Activated CD4-positive, alpha-beta memory T cell treated with anti-CD3 and anti-CD28 coated beads for 36 hours (primary cell): Measurements from ENCODE around the gene MBLAC1. TPM values are rescaled to one million over a fixed set of nuclear protein-coding genes. Genes with fewer than 3 reads are reported as not detected.

ENCODE experiments used
- CTCF ChIA-PET: fragments of 350-600 bp; sonication (Branson Sonifier 250); formaldehyde crosslinking; loops from one replicate; lab custom pipeline; 2021; ENCODE audit warnings: antibody characterized with exemption, inconsistent platforms; lab: Charles Lee
- POLR2A ChIA-PET: fragments of 350-600 bp; sonication (Branson Sonifier 250); formaldehyde crosslinking; loops from one replicate; lab custom pipeline; 2021; ENCODE audit warnings: antibody characterized with exemption; lab: Charles Lee
- DNase-seq: peaks from one replicate; pipeline ENCODE4 v3.0.0-alpha.2; 2020
- H3K27ac Mint-ChIP-seq: one replicate; pipeline ENCODE4 v1.8.0; 2021; ENCODE audit warnings: mixed read lengths
- H3K27me3 Mint-ChIP-seq: one replicate; pipeline ENCODE4 v1.8.0; 2021; ENCODE audit warnings: mixed read lengths
- H3K36me3 Mint-ChIP-seq: one replicate; pipeline ENCODE4 v1.8.0; 2021; ENCODE audit warnings: mixed read lengths
- H3K4me1 Mint-ChIP-seq: one replicate; pipeline ENCODE4 v1.8.0; 2021; ENCODE audit warnings: low read depth, mixed read lengths
- H3K4me3 Mint-ChIP-seq: one replicate; pipeline ENCODE4 v1.8.0; 2021; ENCODE audit warnings: mild to moderate bottlenecking, mixed read lengths
- H3K9me3 Mint-ChIP-seq: one replicate; pipeline ENCODE4 v1.8.0; 2021; ENCODE audit warnings: mixed read lengths
- intact Hi-C: fragments of 100-400 bp; cut with micrococcal nuclease; formaldehyde crosslinking; loops from one replicate; pipeline ENCODE4 v1.15.1; 2023
- total RNA-seq, 2 experiments: library from RNA; stranded (reverse); gene quantifications; one replicate each; pipeline ENCODE4 v1.2.3, GENCODE V29; 2021

MBLAC1 gene
- total RNA-seq, 2 experiments from 2014 or later, result 2.3 to 3.4 TPM

DNA sequence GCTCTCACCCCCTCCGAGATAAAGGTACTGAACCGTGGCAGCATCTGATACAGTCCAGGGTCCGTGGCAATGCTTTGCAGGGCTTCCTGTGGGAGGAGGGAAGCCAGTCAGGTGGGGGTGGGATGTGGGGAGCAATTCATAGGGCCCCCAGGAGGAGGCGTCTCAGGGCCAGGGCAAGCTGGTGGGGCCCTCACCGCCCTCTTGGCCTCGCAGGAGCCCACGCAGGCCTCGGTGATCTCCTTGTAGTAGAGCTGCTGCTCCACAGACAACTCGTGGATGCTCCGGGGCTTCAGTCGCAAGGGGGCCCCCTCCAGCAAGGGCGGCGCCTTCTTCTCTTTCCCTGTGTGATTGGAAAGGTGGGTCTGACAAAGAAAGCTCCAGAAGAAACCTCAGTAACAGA lies 14.9 kb upstream of the MBLAC1 start:
- Mint-ChIP-seq H3K9me3 (no peaks in the 10 kb centered on the region), H3K27me3 (no peaks in the 10 kb centered on the region), H3K27ac (no peak overlapping the region), H3K4me3 (no peak overlapping the region), H3K36me3 (peaks cover 42% of the 10 kb centered on the region), H3K4me1 (no peaks in the 10 kb centered on the region)
- ChIA-PET CTCF (no interaction called here), POLR2A (interaction anchor here (1.3 kb wide), 1 partner anchor 11 kb away, joined by 3 read pairs; the partner anchor contains the start of genes AP4M1 and MCM7)
- no peak for DNase-seq
- intact Hi-C loops, result no loop called here

DNA sequence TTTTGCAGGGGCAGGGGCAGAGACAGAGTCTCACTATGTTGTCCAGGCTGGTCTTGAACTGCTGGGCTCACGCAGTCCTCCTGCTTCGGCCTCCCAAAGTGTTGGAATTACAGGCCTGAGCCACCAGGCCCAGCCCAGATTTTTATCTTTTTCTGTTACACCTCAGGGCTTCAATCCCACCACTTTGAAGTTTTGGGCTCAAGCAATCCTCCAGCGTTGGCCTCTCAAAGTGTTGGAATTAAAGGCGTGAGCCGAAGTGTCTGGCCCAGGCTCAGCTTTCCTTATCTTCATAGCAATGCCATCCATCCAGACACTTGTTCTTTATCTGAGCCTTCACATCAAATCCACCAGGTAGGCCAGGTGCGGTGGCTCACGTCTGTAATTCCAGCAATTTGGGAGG lies 11.7 kb upstream of the MBLAC1 start:
- H3K36me3 Mint-ChIP-seq, result peaks cover 29% of the 10 kb centered on the region
- H3K27me3 Mint-ChIP-seq, result no peaks in the 10 kb centered on the region
- no peak overlapping the region for H3K4me3 Mint-ChIP-seq
- H3K4me1 Mint-ChIP-seq, result peaks cover 7% of the 10 kb centered on the region
- intact Hi-C loops, result no loop called here
- POLR2A ChIA-PET, result interaction anchor here (1.0 kb wide), 1 partner anchor 14 kb away, joined by 7 read pairs; the partner anchor contains the start of genes AP4M1 and MCM7
- no peaks in the 10 kb centered on the region for H3K9me3 Mint-ChIP-seq
- CTCF ChIA-PET, result no interaction called here
- DNase-seq, result no peak
- no peak overlapping the region for H3K27ac Mint-ChIP-seq

DNA sequence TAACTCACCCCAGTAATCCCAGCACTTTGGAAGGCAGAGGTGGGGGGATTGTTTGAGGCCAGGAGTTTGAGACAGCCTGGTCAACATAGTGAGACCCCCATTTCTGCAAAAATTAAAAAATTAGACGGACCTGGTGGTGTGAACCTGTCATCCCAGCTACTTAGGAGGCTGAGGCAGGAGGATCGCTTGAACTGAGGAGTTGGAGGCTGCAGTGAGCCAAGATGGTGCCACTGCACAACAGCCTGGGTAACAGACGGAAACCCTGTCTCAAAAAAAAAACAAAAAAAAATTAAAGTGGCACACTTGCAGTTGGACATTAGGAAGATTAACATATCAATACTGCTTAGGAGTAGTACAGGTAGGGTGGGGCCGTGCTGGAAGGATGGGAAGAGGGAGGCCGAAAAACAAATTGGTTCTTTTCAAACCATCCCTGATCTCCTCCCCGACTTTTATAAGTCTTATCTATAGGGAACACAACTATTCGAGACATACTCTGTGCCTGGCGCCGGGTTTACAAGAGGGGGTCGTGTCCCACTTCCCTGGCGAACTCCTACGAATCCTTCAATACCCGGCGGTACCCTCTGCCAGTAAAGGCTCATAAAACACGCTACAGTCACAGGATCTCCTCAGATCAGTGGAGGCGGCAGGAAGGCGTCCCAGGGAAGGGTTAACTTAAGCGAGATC lies 8.2 kb upstream of the MBLAC1 start:
- DNase-seq, result no peak
- Mint-ChIP-seq H3K36me3 (peaks cover 8% of the 10 kb centered on the region), H3K4me1 (peaks cover 18% of the 10 kb centered on the region), H3K9me3 (no peaks in the 10 kb centered on the region), H3K27me3 (no peaks in the 10 kb centered on the region), H3K27ac (peak overlapping the region; percentile 82), H3K4me3 (peak overlapping the region; percentile 95)
- CTCF ChIA-PET, result no interaction called here
- POLR2A ChIA-PET, result interaction anchor here (1.0 kb wide), 1 partner anchor 12 kb away, joined by 3 read pairs; no protein-coding TSS in a partner anchor
- intact Hi-C loops, result loop anchor here (1.0 to 2.0 kb wide), 3 partner anchors 9 to 30 kb away; partner anchors contain the start of genes AP4M1, COPS6 and MCM7

DNA sequence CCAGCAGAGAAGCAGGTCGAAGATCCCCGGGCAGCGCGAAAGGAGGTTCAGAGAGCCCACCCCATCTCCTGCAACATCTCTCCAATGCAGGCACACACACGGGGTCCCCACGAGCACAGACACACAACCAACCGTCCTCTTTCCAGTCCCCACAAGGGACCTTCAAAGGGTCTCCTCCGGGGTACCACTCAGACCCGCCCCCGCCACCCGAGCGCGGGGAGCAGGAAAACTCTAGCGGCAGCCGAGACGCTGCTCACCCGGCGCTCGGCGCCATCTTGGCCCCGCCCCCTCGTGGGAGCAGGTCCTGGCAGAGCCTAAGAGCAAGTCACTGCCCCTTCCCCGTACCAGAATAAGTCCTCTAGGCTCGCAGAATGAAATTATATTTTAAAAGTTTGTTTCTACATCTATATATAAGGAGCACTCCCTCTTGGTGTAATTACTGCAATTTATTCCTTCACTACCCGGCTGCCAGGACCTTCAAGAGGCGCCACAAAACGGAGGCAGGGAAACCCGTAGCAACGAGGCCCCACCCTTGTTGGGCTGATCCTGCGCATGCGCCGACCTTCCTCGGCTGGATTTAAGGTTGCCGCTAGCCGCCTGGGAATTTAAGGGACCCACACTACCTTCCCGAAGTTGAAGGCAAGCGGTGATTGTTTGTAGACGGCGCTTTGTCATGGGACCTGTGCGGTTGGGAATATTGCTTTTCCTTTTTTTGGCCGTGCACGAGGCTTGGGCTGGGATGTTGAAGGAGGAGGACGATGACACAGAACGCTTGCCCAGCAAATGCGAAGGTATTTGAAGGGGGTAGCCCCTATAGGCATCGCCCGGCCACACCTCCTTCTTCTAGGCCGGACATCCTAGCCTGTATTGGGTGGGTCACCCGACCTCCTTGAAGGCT lies 7.4 kb upstream of the MBLAC1 start, which contains the start of the genes CNPY4 and TAF6:
TSS of gene CNPY4 (plus strand) at position 563 of the 898 bp plus-strand sequence. CDS start at position 674, 111 bp downstream.
TSS of gene TAF6 (minus strand) at position 287 of the 898 bp plus-strand sequence. CDS start 5,149 bp downstream, outside the sequence.
- no peaks in the 10 kb centered on the region for H3K9me3 Mint-ChIP-seq
- peaks cover 20% of the 10 kb centered on the region for H3K4me1 Mint-ChIP-seq
- peaks cover 6% of the 10 kb centered on the region for H3K36me3 Mint-ChIP-seq
- H3K27ac Mint-ChIP-seq, result peak within 1 kb of the TSS; percentile 82
- ChIA-PET POLR2A (interaction anchor here (0.6 to 1.6 kb wide), 3 partner anchors 18 to 777 kb away, joined by 3 to 11 read pairs (median 3); partner anchors contain the start of genes AP4M1, LAMTOR4 and MCM7), CTCF (interaction anchor here (0.5 to 1.6 kb wide), 4 partner anchors 12 to 211 kb away, joined by 3 to 8 read pairs (median 4); partner anchors contain the start of genes GPC2 and MCM7)
- intact Hi-C loops, result loop anchor here (1.0 to 2.0 kb wide), 3 partner anchors 8 to 31 kb away; partner anchors contain the start of genes AP4M1, COPS6 and MCM7
- no peaks in the 10 kb centered on the region for H3K27me3 Mint-ChIP-seq
- peak; percentile 96 for DNase-seq
- H3K4me3 Mint-ChIP-seq, result peak within 1 kb of the TSS; percentile 95

DNA sequence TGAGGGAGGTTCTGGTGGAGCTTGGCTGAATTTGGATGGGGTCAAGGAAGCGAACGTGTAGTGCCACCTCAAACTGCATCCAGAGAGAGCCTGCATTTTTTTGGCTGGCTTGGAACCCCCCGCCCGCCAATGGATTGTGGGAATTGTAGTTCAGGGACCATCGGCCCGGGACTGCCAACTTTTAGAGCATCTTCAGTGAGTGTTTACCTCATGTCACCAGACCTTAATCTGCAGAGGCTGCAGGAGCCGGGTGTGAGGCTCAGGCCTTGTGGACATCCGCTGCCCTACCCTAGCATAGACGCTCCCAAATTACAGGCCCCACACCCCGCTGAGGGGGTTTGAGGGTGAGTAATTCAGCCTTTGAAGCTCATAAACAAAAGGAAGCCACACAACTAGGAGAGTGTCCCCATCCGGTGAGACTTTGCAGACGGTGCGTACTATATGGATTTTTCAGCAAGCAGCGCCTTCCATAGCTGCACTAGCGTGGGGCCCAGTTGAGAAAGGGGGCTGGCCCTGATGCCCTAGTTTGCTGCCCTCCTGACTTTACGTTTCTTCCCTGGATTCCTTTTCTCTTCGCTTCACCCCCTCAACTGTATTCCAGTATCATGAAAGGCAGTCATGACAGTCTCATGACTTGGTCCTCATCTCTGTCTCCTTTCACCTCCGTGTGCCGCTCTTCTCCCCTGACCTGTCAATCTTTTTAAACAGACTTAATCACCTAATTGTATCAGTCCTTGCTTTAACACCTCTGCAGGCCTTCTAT lies 6.6 kb upstream of the MBLAC1 start:
- peak overlapping the region; percentile 82 for H3K27ac Mint-ChIP-seq

DNA sequence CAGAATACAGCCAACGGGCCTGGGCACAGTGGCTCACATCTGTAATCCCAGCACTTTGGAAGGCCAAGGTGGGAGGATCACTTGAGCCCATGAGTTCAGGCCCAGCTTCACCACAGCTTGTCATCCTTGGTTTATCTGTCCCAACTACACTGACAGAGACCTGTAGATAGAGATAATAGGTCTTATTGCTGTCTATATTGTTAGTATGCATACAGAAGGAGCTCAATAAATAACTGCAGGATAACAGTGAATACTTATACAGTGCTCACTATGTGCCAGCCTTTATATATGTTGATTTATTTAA lies 6.1 kb upstream of the MBLAC1 start:
- peak; percentile 18 for DNase-seq
- H3K4me1 Mint-ChIP-seq, result peaks cover 33% of the 10 kb centered on the region
- ChIA-PET CTCF (interaction anchor here (1.1 to 1.6 kb wide), 3 partner anchors 10 to 57 kb away, joined by 3 to 8 read pairs (median 4); partner anchors contain the start of genes GPC2 and MCM7), POLR2A (interaction anchor here (1.2 to 1.6 kb wide), 2 partner anchors 19 to 105 kb away, joined by 3 to 11 read pairs; partner anchors contain the start of genes AP4M1 and MCM7)
- H3K4me3 Mint-ChIP-seq, result peak overlapping the region; percentile 95
- intact Hi-C loops, result loop anchor here (1.0 kb wide), 1 partner anchor 39 kb away; the partner anchor contains the start of gene ZNF3
- peak overlapping the region; percentile 82 for H3K27ac Mint-ChIP-seq
- no peaks in the 10 kb centered on the region for H3K9me3 Mint-ChIP-seq
- peaks cover 7% of the 10 kb centered on the region for H3K36me3 Mint-ChIP-seq
- no peaks in the 10 kb centered on the region for H3K27me3 Mint-ChIP-seq

More for the DNA sequence above, 6.6 kb upstream of the MBLAC1 start:
- Mint-ChIP-seq H3K9me3 (no peaks in the 10 kb centered on the region), H3K27me3 (no peaks in the 10 kb centered on the region), H3K4me3 (peak overlapping the region; percentile 95), H3K4me1 (peaks cover 29% of the 10 kb centered on the region), H3K36me3 (peaks cover 7% of the 10 kb centered on the region)
- CTCF ChIA-PET, result interaction anchor here (0.5 to 1.6 kb wide), 4 partner anchors 11 to 210 kb away, joined by 3 to 8 read pairs (median 4); partner anchors contain the start of genes GPC2 and MCM7
- POLR2A ChIA-PET, result interaction anchor here (0.6 to 1.6 kb wide), 4 partner anchors 19 to 778 kb away, joined by 3 to 11 read pairs (median 3); partner anchors contain the start of genes AP4M1, LAMTOR4 and MCM7
- intact Hi-C loops, result loop anchor here (1.0 to 2.0 kb wide), 4 partner anchors 7 to 39 kb away; partner anchors contain the start of genes AP4M1, COPS6, MCM7 and ZNF3
- peak; percentile 85 for DNase-seq

DNA sequence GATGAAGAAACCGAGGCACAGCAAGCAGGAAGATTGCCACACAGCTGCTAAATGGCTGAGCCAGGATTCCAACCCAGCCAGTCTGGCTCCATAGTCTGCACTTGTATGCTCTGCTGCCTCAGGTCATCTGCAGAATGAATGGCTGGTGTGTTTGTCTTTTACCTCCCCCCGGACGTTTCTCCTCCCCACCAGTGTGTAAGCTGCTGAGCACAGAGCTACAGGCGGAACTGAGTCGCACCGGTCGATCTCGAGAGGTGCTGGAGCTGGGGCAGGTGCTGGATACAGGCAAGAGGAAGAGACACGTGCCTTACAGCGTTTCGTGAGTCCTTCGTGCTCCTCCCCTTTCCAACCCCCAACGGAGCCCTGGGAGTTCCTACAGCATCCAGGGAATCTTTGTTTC lies 4.7 kb upstream of the MBLAC1 start:
- ChIA-PET CTCF (interaction anchor here (0.7 to 1.3 kb wide), 3 partner anchors 10 to 143 kb away, joined by 3 to 4 read pairs (median 4); no protein-coding TSS in a partner anchor), POLR2A (no interaction called here)
- Mint-ChIP-seq H3K9me3 (no peaks in the 10 kb centered on the region), H3K36me3 (peaks cover 9% of the 10 kb centered on the region), H3K4me3 (no peak overlapping the region), H3K27me3 (no peaks in the 10 kb centered on the region), H3K27ac (no peak overlapping the region), H3K4me1 (peaks cover 34% of the 10 kb centered on the region)
- no peak for DNase-seq
- intact Hi-C loops, result no loop called here

DNA sequence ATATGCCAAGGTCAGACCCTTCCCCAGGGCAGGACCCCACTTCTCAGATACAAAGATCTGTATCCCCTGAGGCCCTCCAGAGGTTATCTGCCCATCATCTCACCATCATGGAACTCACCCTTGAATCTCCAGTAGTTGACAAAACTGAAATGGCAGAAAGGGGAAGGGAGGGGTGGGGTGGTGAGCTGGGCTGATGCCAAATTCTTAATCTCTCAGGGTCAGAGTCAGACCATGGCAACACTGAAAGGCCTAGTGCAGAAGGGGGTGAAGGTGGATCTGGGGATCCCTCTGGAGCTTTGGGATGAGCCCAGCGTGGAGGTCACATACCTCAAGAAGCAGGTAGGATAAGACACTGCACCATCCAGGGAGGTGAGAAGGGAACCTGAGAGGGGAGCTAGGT lies 4.2 kb upstream of the MBLAC1 start:
- H3K36me3 Mint-ChIP-seq, result peaks cover 9% of the 10 kb centered on the region
- DNase-seq, result no peak
- H3K4me3 Mint-ChIP-seq, result no peak overlapping the region
- intact Hi-C loops, result no loop called here
- ChIA-PET POLR2A (no interaction called here), CTCF (interaction anchor here (1.3 kb wide), 1 partner anchor 10 kb away, joined by 4 read pairs; no protein-coding TSS in a partner anchor)
- H3K27ac Mint-ChIP-seq, result peak overlapping the region; percentile 58
- no peaks in the 10 kb centered on the region for H3K9me3 Mint-ChIP-seq
- peaks cover 34% of the 10 kb centered on the region for H3K4me1 Mint-ChIP-seq
- no peaks in the 10 kb centered on the region for H3K27me3 Mint-ChIP-seq

DNA sequence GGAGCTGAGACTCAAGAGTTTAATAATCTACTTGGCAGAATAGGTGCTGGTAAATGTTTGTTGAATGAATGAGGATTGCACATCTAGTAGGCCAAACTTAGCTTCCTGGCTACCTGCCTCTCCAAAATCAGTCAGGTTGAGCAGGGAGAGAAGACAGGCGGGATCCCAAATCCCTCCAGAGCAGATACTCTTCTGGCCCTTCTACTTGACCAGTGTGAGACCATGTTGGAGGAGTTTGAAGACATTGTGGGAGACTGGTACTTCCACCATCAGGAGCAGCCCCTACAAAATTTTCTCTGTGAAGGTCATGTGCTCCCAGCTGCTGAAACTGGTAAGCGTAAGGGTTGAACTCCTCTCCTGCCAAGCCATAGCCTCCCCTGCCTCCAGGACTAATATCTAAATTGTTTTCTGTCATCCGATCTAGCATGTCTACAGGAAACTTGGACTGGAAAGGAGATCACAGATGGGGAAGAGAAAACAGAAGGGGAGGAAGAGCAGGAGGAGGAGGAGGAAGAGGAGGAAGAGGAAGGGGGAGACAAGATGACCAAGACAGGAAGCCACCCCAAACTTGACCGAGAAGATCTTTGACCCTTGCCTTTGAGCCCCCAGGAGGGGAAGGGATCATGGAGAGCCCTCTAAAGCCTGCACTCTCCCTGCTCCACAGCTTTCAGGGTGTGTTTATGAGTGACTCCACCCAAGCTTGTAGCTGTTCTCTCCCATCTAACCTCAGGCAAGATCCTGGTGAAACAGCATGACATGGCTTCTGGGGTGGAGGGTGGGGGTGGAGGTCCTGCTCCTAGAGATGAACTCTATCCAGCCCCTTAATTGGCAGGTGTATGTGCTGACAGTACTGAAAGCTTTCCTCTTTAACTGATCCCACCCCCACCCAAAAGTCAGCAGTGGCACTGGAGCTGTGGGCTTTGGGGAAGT lies 2.2 kb upstream of the MBLAC1 start:
- no peaks in the 10 kb centered on the region for H3K9me3 Mint-ChIP-seq
- no peaks in the 10 kb centered on the region for H3K27me3 Mint-ChIP-seq
- intact Hi-C loops, result loop anchor here (5.0 kb wide), 1 partner anchor 303 kb away; the partner anchor contains the start of genes MEPCE and ZCWPW1
- peaks cover 33% of the 10 kb centered on the region for H3K4me1 Mint-ChIP-seq
- peak overlapping the region; percentile 23 for H3K4me3 Mint-ChIP-seq
- ChIA-PET POLR2A (interaction anchor here (0.9 to 2.3 kb wide), 3 partner anchors 23 to 304 kb away, joined by 3 to 9 read pairs (median 4); partner anchors contain the start of genes AP4M1, LAMTOR4, MCM7 and ZCWPW1), CTCF (interaction anchor here (0.5 kb wide), 1 partner anchor 9 kb away, joined by 4 read pairs; no protein-coding TSS in a partner anchor)
- H3K36me3 Mint-ChIP-seq, result peaks cover 6% of the 10 kb centered on the region
- DNase-seq, result no peak
- H3K27ac Mint-ChIP-seq, result peak overlapping the region; percentile 31
